Astrocyte of the spinal cord (primary cell): ENCODE results near the gene AFG3L2.

Source experiments
- DNase-seq: peaks from one replicate; pipeline ENCODE4 v3.0.0; 2011; ENCODE audit warnings: low read depth, low spot score
- H3K4me3 ChIP-seq: 2 replicates; pipeline ENCODE4 v1.5.1; 2011; ENCODE audit warnings: low read depth, mild to moderate bottlenecking, low read length, moderate library complexity
- CTCF ChIP-seq: IDR thresholded peaks from 2 replicates; pipeline ENCODE4 v1.5.1; 2012; ENCODE audit warnings: low read depth, mild to moderate bottlenecking, low read length, inconsistent platforms
- in situ Hi-C: cut with HindIII; loops from 2 replicates; pipeline ENCODE4 v1.10.0; 2017; ENCODE audit warnings: low sequenced_read_pairs

Gene AFG3L2

DNA sequence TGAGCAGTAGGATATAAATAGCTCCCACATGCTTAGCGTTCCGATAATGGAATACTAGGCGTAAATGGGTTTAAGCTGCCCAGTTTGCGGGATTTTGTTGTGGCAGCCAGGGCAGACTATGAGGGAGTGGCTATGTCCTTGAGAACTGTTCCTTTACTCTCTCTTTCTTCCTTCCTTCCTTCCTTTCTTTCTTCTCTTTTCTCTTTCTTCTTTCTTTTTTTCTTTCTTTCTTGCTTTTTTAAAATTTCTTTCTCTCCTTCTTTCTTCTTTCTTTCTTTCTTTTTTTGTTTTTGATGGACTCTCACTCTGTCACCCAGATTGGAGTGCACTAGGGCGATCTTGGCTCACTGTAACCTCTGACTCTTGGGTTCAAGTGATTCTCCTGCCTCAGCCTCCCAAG is 21.6 kb upstream of the AFG3L2 start:
- H3K4me3 ChIP-seq: no peak overlapping the region
- in situ Hi-C loops: no loop called here
- DNase-seq: no peak
- TF ChIP-seq CTCF: no peak

DNA sequence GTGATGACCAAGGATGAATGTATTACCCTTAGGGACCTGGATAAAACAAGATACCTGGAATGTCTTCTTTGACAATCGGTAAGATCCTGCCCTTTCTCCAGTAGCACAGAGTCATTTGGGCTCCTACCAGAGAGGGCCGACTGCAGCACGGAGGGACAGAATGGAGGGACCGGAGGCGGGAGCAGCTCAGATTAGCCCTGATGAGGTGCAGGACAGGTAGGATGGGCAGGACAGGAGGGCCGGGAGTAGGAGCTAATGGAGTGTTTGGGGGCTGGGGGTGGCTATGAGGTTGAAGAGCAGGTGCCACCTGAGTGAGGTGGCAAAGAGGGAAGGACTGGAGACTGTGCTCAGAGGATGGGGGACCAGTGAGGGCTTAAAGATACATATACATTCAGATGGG is 20.8 kb upstream of the AFG3L2 start:
- in situ Hi-C loops: no loop called here

GRCh38 chr18:12397254-12397653 is 20.2 kb upstream of the AFG3L2 start:
- in situ Hi-C loops: no loop called here
- DNase-seq: no peak
- no peak for TF ChIP-seq CTCF
- no peak overlapping the region for H3K4me3 ChIP-seq

More for the DNA sequence above, 20.8 kb upstream of the AFG3L2 start:
- DNase-seq: no peak
- no peak overlapping the region for H3K4me3 ChIP-seq
- TF ChIP-seq CTCF: no peak

DNA sequence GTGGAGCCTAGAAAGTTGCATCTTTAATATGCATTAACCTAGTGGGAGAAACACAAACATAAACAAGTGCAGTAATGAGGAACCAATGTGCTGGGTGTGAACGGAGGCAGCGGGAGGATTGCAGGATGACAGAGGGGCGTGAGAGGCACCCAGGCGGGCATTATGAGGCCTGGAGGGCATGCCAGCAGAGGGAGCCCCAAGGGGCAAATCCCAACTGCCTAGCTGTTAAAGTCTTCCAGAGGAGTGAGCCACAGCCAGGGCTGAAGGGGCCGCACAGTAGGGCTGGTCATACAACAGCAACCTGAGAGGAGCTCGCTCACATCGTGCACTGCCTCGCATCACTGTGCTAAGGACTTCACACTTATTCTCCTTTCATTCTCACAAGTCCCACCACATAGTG is 17.4 kb upstream of the AFG3L2 start:
- in situ Hi-C loops: no loop called here
- no peak overlapping the region for H3K4me3 ChIP-seq
- no peak for DNase-seq
- peak; percentile 46 for TF ChIP-seq CTCF

GRCh38 chr18:12393998-12394397 is 17.0 kb upstream of the AFG3L2 start:
- no peak for TF ChIP-seq CTCF
- H3K4me3 ChIP-seq: no peak overlapping the region
- DNase-seq: no peak
- in situ Hi-C loops: no loop called here

GRCh38 chr18:12393510-12393909 is 16.5 kb upstream of the AFG3L2 start:
- in situ Hi-C loops: no loop called here
- H3K4me3 ChIP-seq: no peak overlapping the region
- no peak for DNase-seq
- no peak for TF ChIP-seq CTCF
